HT1080 (cell line): ENCODE measurements around the gene ZNF287. TPM values are rescaled to one million over a fixed set of nuclear protein-coding genes. Genes with fewer than 3 reads are reported as not detected.
"Not testable (repeated sequence)": the region's sequence is repeated elsewhere in the genome, so short reads cannot be mapped to it uniquely, and the experiment has no call there.

Source experiments
- DNase-seq: peaks from one replicate; pipeline ENCODE4 v3.0.0-alpha.2; 2015; ENCODE audit warnings: low read depth
- polyA plus RNA-seq, 2 experiments: library from polyadenylated mRNA; depleted of rRNA; stranded (reverse); fragments of >200 nt; gene quantifications; 2 replicates each; pipeline ENCODE4 v1.2.3, GENCODE V29; 2015
- total RNA-seq: library from RNA; depleted of rRNA; stranded (reverse); fragments of >200 nt; shearing (Covaris generic); gene quantifications from 2 replicates; pipeline ENCODE4 v1.2.3, GENCODE V29; 2014; rRNA removed

The ZNF287 gene
- 0.07 and 0.16 TPM in 2 replicates for total RNA-seq
- polyA plus RNA-seq (2015; cell fraction: cytosol; rRNA removed), result 0.59 and 0.69 TPM in 2 replicates
- 0.50 and 1.2 TPM in 2 replicates for polyA plus RNA-seq (2015; cell fraction: nucleus; rRNA removed)

- peak; percentile 26 for DNase-seq
These were observed at the start of gene ZNF287 for GRCh38 chr17:16568541-16569357. Gene ZNF287 (minus strand): TSS chr17:16569204. CDS start chr17:16567731, 1,473 bp downstream.

DNA sequence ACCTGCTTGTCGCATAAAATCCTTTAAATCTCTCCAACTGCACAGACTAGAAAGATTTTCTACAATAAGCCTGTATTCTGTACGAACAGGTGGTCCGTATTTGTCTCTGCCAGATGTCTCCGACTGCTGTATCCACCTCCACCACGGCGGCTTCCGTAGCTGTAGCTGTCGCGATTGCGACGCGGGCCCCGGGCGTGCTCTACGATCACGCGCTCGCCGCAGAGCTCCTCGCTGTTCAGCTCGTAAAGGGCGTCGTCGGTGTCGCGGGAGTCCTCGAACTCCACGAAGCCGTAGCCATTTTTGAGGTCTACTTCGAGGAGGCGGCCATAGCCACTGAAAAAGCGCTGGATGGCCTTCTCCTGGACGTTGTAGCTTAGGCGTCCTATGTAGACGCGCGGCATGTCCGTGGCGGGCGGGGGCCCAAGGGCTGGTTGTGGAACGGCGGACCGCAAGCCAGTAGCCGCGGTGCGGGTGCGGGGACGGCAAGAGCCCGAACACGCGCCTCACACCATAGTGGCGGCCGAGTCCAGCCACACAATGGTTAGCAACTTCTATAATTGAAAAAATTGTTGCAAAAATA lies 48.6 kb upstream of the ZNF287 start:
- DNase-seq, result no peak

GRCh38 chr17:16599537-16599936 lies 30.5 kb upstream of the ZNF287 start:
- no peak for DNase-seq

DNA sequence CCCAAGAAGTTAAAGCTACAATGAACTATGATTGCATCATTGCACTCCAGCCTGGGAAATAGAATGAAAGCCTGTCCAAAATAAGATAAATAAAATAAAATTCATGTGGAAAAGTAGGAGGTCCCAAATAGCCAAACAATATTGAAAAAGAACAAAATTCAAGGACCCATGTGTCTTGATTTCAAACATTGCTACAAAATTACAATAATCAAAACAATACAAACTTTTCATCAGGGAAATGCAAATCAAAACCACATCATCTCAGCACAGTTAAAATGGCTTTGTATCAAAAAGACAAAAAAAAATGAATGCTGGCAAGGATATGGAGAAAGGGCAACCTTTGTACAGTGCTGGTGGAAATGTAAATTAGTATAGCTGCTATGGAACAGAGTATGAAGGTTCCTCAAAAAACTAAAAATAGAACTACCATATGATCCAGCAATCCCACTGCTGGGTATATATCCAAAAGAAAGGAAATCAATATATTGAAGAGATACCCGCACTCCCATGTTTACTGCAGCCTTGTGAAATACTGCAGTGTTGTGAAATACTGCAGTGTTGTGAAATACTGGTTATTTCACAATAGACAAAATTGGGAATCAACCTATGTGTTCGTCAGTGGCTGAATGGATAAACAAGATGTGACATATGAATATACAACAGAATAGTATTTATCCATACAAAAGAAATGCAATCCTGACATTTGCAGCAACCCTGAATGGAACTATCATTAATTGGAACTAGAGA lies 24.5 kb upstream of the ZNF287 start:
- DNase-seq, result no peak

- peak; percentile 77 for DNase-seq
These were observed 20.3 kb upstream of the ZNF287 start for GRCh38 chr17:16589097-16589969.

- no peak for DNase-seq
These were observed 16.8 kb upstream of the ZNF287 start for GRCh38 chr17:16585796-16586195.

DNA sequence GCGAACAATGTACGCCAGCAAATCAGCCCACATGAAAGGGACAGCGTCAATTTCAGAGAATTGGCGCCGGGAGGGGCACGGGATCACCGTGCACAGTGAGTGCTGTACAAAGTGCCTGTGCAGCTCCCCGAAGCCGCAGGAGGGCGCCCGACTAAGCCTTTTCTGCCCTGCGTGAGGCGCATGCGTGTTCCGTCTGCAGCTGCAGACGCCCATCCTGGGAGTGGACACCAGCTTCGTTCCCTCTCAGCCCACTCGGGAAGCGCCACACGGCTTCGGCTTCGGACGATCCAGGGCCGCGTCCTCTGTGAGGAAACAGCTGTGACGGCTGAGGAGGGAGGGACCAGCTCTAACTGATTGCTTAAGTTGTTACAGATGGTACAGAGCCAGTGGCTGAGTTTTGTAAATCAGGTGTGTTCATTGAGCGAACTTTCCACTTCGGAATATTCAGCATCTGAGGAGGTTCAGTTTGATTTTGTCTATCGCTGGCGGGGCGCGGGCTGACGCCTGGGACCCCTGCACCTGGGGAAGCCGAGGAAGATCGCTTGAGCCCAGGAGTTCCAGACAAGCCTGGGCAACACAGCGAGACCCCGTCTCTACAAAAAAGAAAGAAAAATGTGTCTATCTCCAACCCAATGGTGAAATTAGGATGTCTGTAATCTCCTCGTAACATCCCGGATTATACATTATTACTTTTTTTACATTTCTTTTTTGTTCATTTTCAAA lies 15.4 kb upstream of the ZNF287 start:
- DNase-seq, result peak; percentile 26

DNA sequence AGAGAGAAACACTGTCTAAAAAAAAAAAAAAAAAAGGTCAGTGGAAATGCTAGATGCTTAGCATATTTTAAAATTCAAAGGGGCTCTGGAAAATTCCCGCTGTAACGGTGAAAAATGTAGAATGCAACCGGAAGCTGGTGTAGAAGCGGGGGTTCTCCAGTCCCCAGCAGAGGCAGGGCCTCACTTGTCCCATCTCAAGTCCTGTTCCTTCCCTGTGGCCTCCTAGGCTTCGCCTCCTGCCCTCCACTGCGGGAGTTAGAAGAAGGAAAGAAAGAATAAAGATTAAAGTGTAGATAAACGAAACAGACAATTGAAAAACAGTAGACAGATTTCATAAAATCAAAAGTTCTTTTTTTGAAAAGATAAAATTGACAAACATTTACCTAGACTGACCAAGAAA lies 14.8 kb upstream of the ZNF287 start:
- no peak for DNase-seq

- DNase-seq, result no peak
These were observed 4.5 kb upstream of the ZNF287 start for GRCh38 chr17:16573466-16573865.

DNA sequence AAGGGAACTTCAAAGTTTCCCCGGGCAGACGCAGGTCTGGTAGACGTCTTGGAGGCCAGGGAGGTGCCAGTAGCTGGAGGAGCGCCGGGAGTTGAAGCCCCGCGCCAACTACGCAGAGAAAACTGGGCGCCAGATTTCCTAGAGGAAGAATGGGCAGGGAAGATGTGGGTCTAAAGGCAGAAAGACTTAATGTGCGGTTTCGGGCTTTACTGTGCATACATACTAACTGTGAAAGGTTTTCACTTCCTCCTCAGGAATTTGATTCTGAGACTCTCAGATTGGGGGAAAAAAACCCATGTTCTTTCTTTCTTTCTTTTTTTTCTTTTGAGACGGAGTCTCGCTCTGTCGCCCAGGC lies 331 bp upstream of the ZNF287 start:
- no peak for DNase-seq

GRCh38 chr17:16552637-16553045 lies 16.4 kb downstream of the ZNF287 start:
- no peak for DNase-seq

- no peak for DNase-seq
These were observed 16.9 kb downstream of the ZNF287 start for GRCh38 chr17:16551878-16552636.

GRCh38 chr17:16537130-16537458 lies 31.9 kb downstream of the ZNF287 start:
- DNase-seq, result no peak

GRCh38 chr17:16534236-16534635 lies 34.8 kb downstream of the ZNF287 start:
- no peak for DNase-seq

DNA sequence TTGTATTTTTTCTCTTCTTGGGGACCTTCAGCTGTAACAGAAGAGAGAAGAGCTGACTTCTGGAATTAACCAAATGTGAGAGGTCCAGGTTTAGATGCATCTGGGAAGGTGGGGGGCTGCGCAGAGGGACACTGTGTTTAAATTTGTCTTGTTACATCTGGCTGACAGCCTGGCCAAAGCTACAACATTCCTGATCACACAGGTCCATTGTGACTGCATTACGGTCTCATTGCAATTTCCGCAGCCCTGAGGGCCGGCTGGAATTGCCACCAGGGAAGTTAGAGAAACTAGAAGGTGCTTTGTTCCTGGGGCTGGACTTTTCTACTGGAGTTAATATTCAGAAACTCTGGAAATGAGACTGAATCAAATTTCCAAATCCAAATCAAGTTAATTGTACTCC lies 39.1 kb downstream of the ZNF287 start:
- no peak for DNase-seq

DNA sequence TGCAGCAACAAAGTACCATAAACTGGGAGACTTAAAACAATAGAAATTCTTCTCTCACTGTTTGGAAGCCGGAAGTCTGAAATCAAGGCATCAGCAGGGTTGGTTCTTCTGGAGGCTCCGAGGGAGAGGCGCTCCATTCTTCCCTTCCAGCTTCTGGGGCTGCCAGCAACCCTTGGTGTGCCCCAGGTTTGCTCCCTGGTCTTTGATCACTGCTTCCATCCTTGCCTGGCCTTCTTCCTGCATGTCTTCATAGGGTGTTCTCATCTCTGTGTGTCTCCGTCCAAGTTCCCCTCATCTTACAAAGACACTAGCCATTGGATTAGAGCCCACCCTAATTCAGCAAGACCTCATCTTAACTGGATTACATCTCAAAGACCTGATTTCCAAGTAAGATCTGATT lies 41.7 kb downstream of the ZNF287 start:
- DNase-seq, result no peak

- DNase-seq, result not testable (repeated sequence)
These were observed 43.4 kb downstream of the ZNF287 start for GRCh38 chr17:16525556-16525955.

- peak; percentile 55 for DNase-seq
These were observed 47.8 kb downstream of the ZNF287 start for GRCh38 chr17:16521070-16521727.

GRCh38 chr17:16519021-16519420 lies 50.0 kb downstream of the ZNF287 start:
- no peak for DNase-seq
